Activated naive CD8-positive, alpha-beta T cell treated with anti-CD3 and anti-CD28 coated beads, Interleukin-2, amount 50 U/mL, for 16 hours (primary cell): ENCODE measurements around the gene GOLT1A.

Source experiments
- DNase-seq: peaks from one replicate; pipeline ENCODE4 v3.0.0-alpha.2; 2020; ENCODE audit warnings: low read depth, low spot score

Gene GOLT1A

GRCh38 chr1:204219971-204220616 lies 6.3 kb upstream of the GOLT1A start:
- DNase-seq, result no peak

- DNase-seq, result no peak
These were observed 4.8 kb upstream of the GOLT1A start for GRCh38 chr1:204218552-204218951.

GRCh38 chr1:204217648-204218000 lies 3.8 kb upstream of the GOLT1A start:
- DNase-seq, result no peak

- DNase-seq, result no peak
These were observed 3.3 kb upstream of the GOLT1A start for GRCh38 chr1:204216880-204217647.

- DNase-seq, result no peak
These were observed 2.4 kb upstream of the GOLT1A start for GRCh38 chr1:204216236-204216635.

- DNase-seq, result no peak
These were observed 1.1 kb downstream of the GOLT1A start for GRCh38 chr1:204212715-204213114.

- DNase-seq, result no peak
These were observed 2.7 kb downstream of the GOLT1A start for GRCh38 chr1:204211046-204211445.

GRCh38 chr1:204207136-204207616 lies 6.6 kb downstream of the GOLT1A start:
- peak; percentile 59 for DNase-seq

GRCh38 chr1:204206121-204206520 lies 7.7 kb downstream of the GOLT1A start:
- no peak for DNase-seq

- no peak for DNase-seq
These were observed 8.3 kb downstream of the GOLT1A start for GRCh38 chr1:204205486-204205885.

- DNase-seq, result no peak
These were observed 8.8 kb downstream of the GOLT1A start for GRCh38 chr1:204204944-204205343.

GRCh38 chr1:204203206-204203767 lies 10.5 kb downstream of the GOLT1A start:
- DNase-seq, result no peak

- DNase-seq, result no peak
These were observed 11.3 kb downstream of the GOLT1A start for GRCh38 chr1:204202481-204202880.

- no peak for DNase-seq
These were observed 12.3 kb downstream of the GOLT1A start for GRCh38 chr1:204201348-204202040.

GRCh38 chr1:204199579-204199978 lies 14.2 kb downstream of the GOLT1A start:
- no peak for DNase-seq

- DNase-seq, result no peak
These were observed 15.1 kb downstream of the GOLT1A start for GRCh38 chr1:204198348-204199340.

GRCh38 chr1:204197068-204197467 lies 16.7 kb downstream of the GOLT1A start:
- DNase-seq, result no peak

- DNase-seq, result no peak
These were observed 17.6 kb downstream of the GOLT1A start, which contains the start of gene KISS1 for GRCh38 chr1:204196068-204196795. Gene KISS1, minus strand, starts transcription at chr1:204196491. Its CDS starts 3,615 bp downstream, at chr1:204192876.

GRCh38 chr1:204194771-204195170 lies 19.0 kb downstream of the GOLT1A start:
- no peak for DNase-seq

GRCh38 chr1:204194080-204194479 lies 19.7 kb downstream of the GOLT1A start:
- DNase-seq, result no peak
